HCT116 (cell line): ENCODE measurements around the gene ARFGEF3. TPM values are rescaled to one million over a fixed set of nuclear protein-coding genes. Genes with fewer than 3 reads are reported as not detected.

Source experiments
- ATAC-seq: fragments of 200-7000 bp; cut with Tn5 transposase; 2 replicates; pipeline ENCODE4 v1.9.1; 2020; ENCODE audit warnings: mild to moderate bottlenecking, moderate library complexity
- BruUV-seq: library from RNA; stranded (reverse); fragments of 400-500 nt; replicated peaks from 2 replicates; lab custom pipeline; 2021; lab: Mats Ljungman, UMichigan
- CTCF ChIA-PET: fragments of 300-600 bp; sonication (Branson Sonifier 250); formaldehyde crosslinking; loops from one replicate; lab custom pipeline; 2021; ENCODE audit warnings: antibody characterized with exemption; lab: Charles Lee
- POLR2A ChIA-PET: fragments of 300-600, 350-600 bp; sonication (Branson Sonifier 250); formaldehyde crosslinking; loops from one replicate; lab custom pipeline; 2021; ENCODE audit warnings: antibody characterized with exemption; lab: Charles Lee
- RAD21 ChIA-PET, 2 experiments: fragments of 300-600 bp; sonication (Branson Sonifier 250); formaldehyde crosslinking; loops; one replicate each; lab custom pipeline; 2023; ENCODE audit warnings: low total read pairs in 2 of 2; ENCODE audit not compliant: uncharacterized antibody in 2 of 2, unreplicated experiment in 2 of 2, low non-redundant PET in 1 of 2; lab: Charles Lee
- DNase-seq: peaks from one replicate; pipeline ENCODE4 v3.0.0-alpha.2; 2010; ENCODE audit warnings: low read depth, low spot score
- H2AFZ ChIP-seq: fragments of 200-600 bp; shearing (Covaris generic), sonication (generic); 2 replicates; pipeline ENCODE4 v1.6.1; 2017; ENCODE audit warnings: low read depth, mixed run types, mixed read lengths, antibody characterized with exemption, low read length; ENCODE audit not compliant: poor library complexity, severe bottlenecking
- H3K27ac ChIP-seq: 2 replicates; pipeline ENCODE4 v1.5.1; 2012; ENCODE audit warnings: low read depth, low read length
- H3K27me3 ChIP-seq: fragments of 200-600 bp; sonication (generic); 2 replicates; pipeline ENCODE4 v1.6.1; 2016; ENCODE audit warnings: mixed run types, low read length, mixed read lengths; ENCODE audit not compliant: insufficient read depth
- H3K36me3 ChIP-seq, 2 experiments: fragments of 200-500 bp in 1 of 2; fragments of 200-600 bp in 1 of 2; sonication (Bioruptor generic) in 1 of 2; sonication (generic) in 1 of 2; 2 replicates each; pipeline versions ENCODE4 v1.5.1 to v1.6.1; 2014 to 2016; ENCODE audit warnings: low read length in 2 of 2, inconsistent platforms in 1 of 2, mixed read lengths in 1 of 2, mixed run types in 1 of 2; ENCODE audit not compliant: insufficient read depth in 2 of 2, control insufficient read depth in 1 of 2
- H3K4me1 ChIP-seq, 2 experiments: fragments of 200-600 bp in 1 of 2; sonication (generic) in 1 of 2; 2 replicates each; pipeline versions ENCODE4 v1.5.1 to v1.6.1; 2012 to 2017; ENCODE audit warnings: low read length in 2 of 2, inconsistent platforms in 1 of 2, mild to moderate bottlenecking in 1 of 2, mixed read lengths in 1 of 2, mixed run types in 1 of 2, moderate library complexity in 1 of 2; ENCODE audit not compliant: insufficient read depth in 2 of 2, control insufficient read depth in 1 of 2
- H3K4me2 ChIP-seq: fragments of 200-600 bp; sonication (generic); 2 replicates; pipeline ENCODE4 v1.6.1; 2017; ENCODE audit warnings: mixed run types, low read length, mixed read lengths
- H3K4me3 ChIP-seq, 2 experiments: fragments of 200-600 bp in 1 of 2; sonication (generic) in 1 of 2; replicated peaks in 1 of 2; 2 replicates each; pipeline ENCODE4 v1.5.1; 2011 to 2016; ENCODE audit warnings: low read length in 2 of 2, control low read depth in 1 of 2, low read depth in 1 of 2, mild to moderate bottlenecking in 1 of 2, mixed read lengths in 1 of 2, mixed run types in 1 of 2
- H3K79me2 ChIP-seq: fragments of 200-600 bp; sonication (generic); 2 replicates; pipeline ENCODE4 v1.6.1; 2017; ENCODE audit warnings: mild to moderate bottlenecking, mixed run types, low read length, moderate library complexity, mixed read lengths; ENCODE audit not compliant: insufficient read depth
- H3K9ac ChIP-seq: fragments of 200-600 bp; sonication (generic); 2 replicates; pipeline ENCODE4 v1.6.1; 2016; ENCODE audit warnings: low read length, mixed read lengths
- H3K9me2 ChIP-seq: fragments of 200-600 bp; sonication (generic), shearing (Covaris generic); 2 replicates; pipeline ENCODE4 v1.6.1; 2017; ENCODE audit warnings: mixed run types, mild to moderate bottlenecking, moderate library complexity; ENCODE audit not compliant: insufficient read depth
- H3K9me3 ChIP-seq, 2 experiments: fragments of 200-500 bp in 1 of 2; fragments of 200-600 bp in 1 of 2; sonication (Bioruptor generic) in 1 of 2; sonication (generic) in 1 of 2; 2 replicates each; pipeline ENCODE4 v1.6.1; 2014 to 2017; ENCODE audit warnings: low read length in 2 of 2, mixed read lengths in 2 of 2, inconsistent platforms in 1 of 2, low read depth in 1 of 2, mild to moderate bottlenecking in 1 of 2, mixed run types in 1 of 2, moderate library complexity in 1 of 2; ENCODE audit not compliant: control insufficient read depth in 1 of 2, insufficient read depth in 1 of 2
- H4K20me1 ChIP-seq: fragments of 200-600 bp; sonication (generic), shearing (Covaris generic); 2 replicates; pipeline ENCODE4 v1.6.1; 2017; ENCODE audit warnings: mixed run types, mild to moderate bottlenecking, moderate library complexity; ENCODE audit not compliant: insufficient read depth
- CTCF ChIP-seq, 3 experiments: fragments of 200-600 bp in 1 of 3; sonication (generic) in 1 of 3; IDR thresholded peaks in 2 of 3; conservative IDR thresholded peaks in 1 of 3; 2 replicates each; pipeline ENCODE4 v1.5.1; 2012 to 2017; ENCODE audit warnings: low read depth in 2 of 3, low read length in 2 of 3, antibody characterized with exemption in 1 of 3, borderline replicate concordance in 1 of 3, control low read depth in 1 of 3, mild to moderate bottlenecking in 1 of 3, mixed read lengths in 1 of 3, mixed run types in 1 of 3, moderate library complexity in 1 of 3; ENCODE audit not compliant: insufficient read depth in 1 of 3
- ZBTB33 ChIP-seq: IDR thresholded peaks from 2 replicates; pipeline ENCODE4 v1.6.1; 2011; ENCODE audit warnings: mild to moderate bottlenecking, low read length, moderate library complexity; ENCODE audit not compliant: insufficient replicate concordance; ENCODE audit errors: extremely low read depth
- intact Hi-C: fragments of 100-400 bp; cut with micrococcal nuclease; formaldehyde crosslinking; loops from 2 replicates; pipeline ENCODE4 v1.10.0; 2022
- total RNA-seq: library from RNA; stranded (reverse); gene quantifications from one replicate; pipeline ENCODE4 v1.2.1, GENCODE V29; 2021; ENCODE audit not compliant: unreplicated experiment

Gene ARFGEF3
- total RNA-seq, 1 experiment from 2014 or later = 3.8 TPM

DNA sequence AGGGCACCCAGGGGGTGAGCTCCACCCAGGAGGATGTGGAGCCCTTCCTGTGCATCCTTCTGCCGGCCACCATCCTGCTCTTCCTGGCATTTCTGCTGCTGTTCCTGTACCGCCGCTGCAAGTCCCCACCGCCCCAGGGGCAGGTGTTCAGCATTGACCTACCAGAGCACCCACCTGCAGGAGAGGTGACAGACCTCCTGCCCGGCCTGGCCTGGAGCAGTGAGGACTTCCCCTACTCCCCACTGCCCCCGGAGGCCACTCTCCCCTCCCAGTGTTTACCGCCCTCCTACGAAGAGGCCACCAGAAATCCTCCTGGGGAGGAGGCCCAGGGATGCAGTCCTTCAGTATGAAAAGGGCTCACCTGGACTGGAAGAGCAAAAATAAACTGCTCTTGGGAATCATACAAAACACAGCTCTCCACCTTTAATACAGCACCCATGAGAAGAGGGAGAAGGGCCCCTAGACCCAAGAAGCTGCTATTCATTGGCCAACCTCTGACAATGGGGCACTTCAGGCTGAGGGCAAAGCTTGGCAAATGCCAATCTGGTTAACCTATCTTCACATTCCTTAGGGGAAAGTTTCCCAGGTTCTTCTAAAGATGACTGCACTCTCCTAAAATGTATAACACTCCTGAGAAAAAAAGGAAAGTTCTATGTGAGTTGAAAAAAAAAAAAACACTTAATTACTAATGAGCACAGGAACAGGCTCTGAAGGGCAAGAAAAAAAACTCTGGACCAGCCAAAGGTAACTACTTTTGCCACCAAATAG is 220.9 kb downstream of the ARFGEF3 start:
- intact Hi-C loops = no loop called here
- H4K20me1 ChIP-seq = no peaks in the 10 kb centered on the region
- no peaks in the 10 kb centered on the region for H3K9me3 ChIP-seq
- DNase-seq (no peak), ATAC-seq (peak; percentile 86)
- H2AFZ ChIP-seq = peak overlapping the region; percentile 79
- H3K79me2 ChIP-seq = no peaks in the 10 kb centered on the region
- CTCF ChIA-PET = interaction anchor here (0.7 to 1.6 kb wide), 2 partner anchors 12 to 22 kb away, joined by 4 to 5 read pairs; partner anchors contain the start of gene HEBP2
- RAD21 ChIA-PET = no interaction called here
- H3K9ac ChIP-seq = no peak overlapping the region
- H3K36me3 ChIP-seq = no peaks in the 10 kb centered on the region
- no peaks in the 10 kb centered on the region for H3K9me2 ChIP-seq
- no peak overlapping the region for H3K4me3 ChIP-seq
- POLR2A ChIA-PET = no interaction called here
- H3K4me2 ChIP-seq = peak overlapping the region; percentile 11; the same call in 1 of the 2 replicates
- peaks cover 0 to 15% of the 10 kb centered on the region in 2 experiments; a peak in 3 of 4 replicates for H3K4me1 ChIP-seq
- BruUV-seq = no TSS peak
- TF ChIP-seq CTCF (IDR thresholded peaks at IDR 0.05 in 2 of 3, conservative IDR thresholded peaks at IDR 0.05 in 1 of 3; ENCODE audit: borderline replicate concordance in 1 of 3, insufficient read depth in 1 of 3, low read depth in 2 of 3, low read length in 2 of 3) = peak in 2 of 3 experiments; percentile 33 to 42; a peak in 2 of 6 replicates
- no peak for TF ChIP-seq ZBTB33
- no peak overlapping the region for H3K27ac ChIP-seq
- H3K27me3 ChIP-seq = no peaks in the 10 kb centered on the region
